Measurements from ENCODE around the gene DUSP2.

DUSP2 gene

GRCh38 chr2:96105994-96106715 lies 39.1 kb downstream of the DUSP2 start:
- Histone ChIP-seq H3K36me3 (ENCODE audit: control insufficient read depth, insufficient read depth, low read length) (no peaks in the 10 kb centered on the region), H3K4me1 (ENCODE audit: control insufficient read depth, insufficient read depth, low read length) (no peaks in the 10 kb centered on the region), H3K4me3 (ENCODE audit: low read length) (no peak overlapping the region), H3K27me3 (ENCODE audit: control insufficient read depth, insufficient read depth, low read length) (peaks cover 6% of the 10 kb centered on the region), H3K9me3 (ENCODE audit: control insufficient read depth, low read length) (peaks cover 6% of the 10 kb centered on the region), H3K9ac (ENCODE audit: low read length) (no peak overlapping the region)

DNA sequence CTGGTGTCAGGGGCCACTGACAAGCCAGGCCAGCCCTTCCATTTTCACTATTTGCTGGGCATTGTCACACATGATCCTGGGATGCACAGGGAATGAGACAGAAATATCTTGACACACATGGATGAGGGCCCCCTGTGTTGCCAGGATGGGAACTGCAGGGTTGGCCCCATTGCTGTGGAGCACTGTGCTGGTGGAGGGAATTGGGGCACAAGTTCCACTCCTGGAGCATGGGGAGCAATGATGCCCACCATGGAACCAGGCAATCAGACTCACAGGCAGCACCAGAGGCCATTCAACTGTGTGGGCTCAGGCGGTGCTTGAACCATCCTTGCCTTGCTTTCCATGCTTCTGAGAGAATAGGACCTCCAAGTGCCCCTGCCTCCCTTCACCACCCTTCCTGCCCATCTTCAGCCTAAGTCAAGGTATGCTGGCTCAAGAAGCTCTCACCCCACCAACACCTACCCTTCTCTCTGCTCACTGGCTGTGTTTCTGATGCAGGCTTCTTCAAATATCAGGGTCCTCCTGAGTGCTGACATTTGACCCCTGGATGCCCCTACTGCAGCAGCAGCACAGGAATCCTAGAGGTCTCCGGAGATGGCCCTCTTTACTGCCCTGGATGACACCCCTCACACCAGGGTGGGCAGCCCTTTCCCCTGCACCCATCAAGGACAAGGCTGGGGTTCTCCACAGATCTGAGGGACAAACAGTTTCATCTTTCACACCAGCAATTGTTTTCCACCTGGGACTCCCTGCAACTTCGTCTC lies 39.9 kb downstream of the DUSP2 start:
- H3K9me3 ChIP-seq (ENCODE audit: control insufficient read depth, low read length): peaks cover 6% of the 10 kb centered on the region
- peaks cover 6% of the 10 kb centered on the region for H3K27me3 ChIP-seq (ENCODE audit: control insufficient read depth, insufficient read depth, low read length)
- H3K4me1 ChIP-seq (ENCODE audit: control insufficient read depth, insufficient read depth, low read length): no peaks in the 10 kb centered on the region
- no peak overlapping the region for H3K9ac ChIP-seq (ENCODE audit: low read length)
- no peak overlapping the region for H3K4me3 ChIP-seq (ENCODE audit: low read length)
- H3K36me3 ChIP-seq (ENCODE audit: control insufficient read depth, insufficient read depth, low read length): no peaks in the 10 kb centered on the region

- H3K27me3 ChIP-seq (ENCODE audit: control insufficient read depth, insufficient read depth, low read length): peaks cover 6% of the 10 kb centered on the region
- H3K9ac ChIP-seq (ENCODE audit: low read length): no peak overlapping the region
- no peaks in the 10 kb centered on the region for H3K4me1 ChIP-seq (ENCODE audit: control insufficient read depth, insufficient read depth, low read length)
- peaks cover 6% of the 10 kb centered on the region for H3K9me3 ChIP-seq (ENCODE audit: control insufficient read depth, low read length)
- no peak overlapping the region for H3K4me3 ChIP-seq (ENCODE audit: low read length)
- H3K36me3 ChIP-seq (ENCODE audit: control insufficient read depth, insufficient read depth, low read length): no peaks in the 10 kb centered on the region
Observed at GRCh38 chr2:96104487-96104861, 40.8 kb downstream of the DUSP2 start.

DNA sequence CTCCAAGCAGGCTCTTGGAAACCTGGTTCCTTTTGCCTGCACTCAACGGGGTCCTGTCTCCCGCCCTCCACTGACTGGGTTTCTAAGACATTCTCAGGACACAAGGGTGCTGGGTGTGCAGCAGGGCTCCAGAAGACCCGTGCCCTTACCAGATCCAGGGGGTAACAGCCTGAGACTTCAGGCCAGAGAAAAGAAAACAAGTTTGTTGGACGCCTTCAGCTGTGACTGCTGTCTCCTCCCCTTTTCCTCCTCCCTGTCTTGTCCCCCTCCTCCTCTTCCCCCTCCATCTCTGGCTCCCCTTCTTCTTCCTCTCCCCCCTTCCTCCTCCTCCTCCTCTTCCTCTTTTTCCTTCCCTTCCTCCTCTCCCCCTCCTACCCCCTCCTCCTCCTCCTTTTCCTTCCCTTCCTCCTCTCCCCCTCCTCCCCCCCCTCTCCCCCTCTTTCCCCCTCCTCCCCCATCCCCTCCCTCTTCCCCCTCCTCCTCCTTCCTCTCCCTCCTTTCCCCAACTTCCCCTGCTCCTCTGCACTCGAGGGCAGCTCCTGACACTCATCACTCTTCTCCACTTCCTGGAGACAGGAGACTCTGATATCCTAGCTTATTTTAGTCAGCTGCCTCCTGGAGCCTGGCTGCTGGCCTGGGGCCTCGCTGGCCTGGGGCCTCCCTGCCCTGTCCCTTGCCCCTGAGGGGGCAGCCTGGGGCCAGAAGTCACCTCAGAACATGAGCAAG lies 41.3 kb downstream of the DUSP2 start:
- no peak overlapping the region for H3K9ac ChIP-seq (ENCODE audit: low read length)
- H3K27me3 ChIP-seq (ENCODE audit: control insufficient read depth, insufficient read depth, low read length): peaks cover 6% of the 10 kb centered on the region
- H3K36me3 ChIP-seq (ENCODE audit: control insufficient read depth, insufficient read depth, low read length): no peaks in the 10 kb centered on the region
- no peaks in the 10 kb centered on the region for H3K4me1 ChIP-seq (ENCODE audit: control insufficient read depth, insufficient read depth, low read length)
- peaks cover 6% of the 10 kb centered on the region for H3K9me3 ChIP-seq (ENCODE audit: control insufficient read depth, low read length)
- H3K4me3 ChIP-seq (ENCODE audit: low read length): no peak overlapping the region

GRCh38 chr2:96103187-96103601 lies 42.0 kb downstream of the DUSP2 start:
- H3K9ac ChIP-seq (ENCODE audit: low read length): no peak overlapping the region

GRCh38 chr2:96102596-96103186 lies 42.5 kb downstream of the DUSP2 start:
- Histone ChIP-seq H3K36me3 (ENCODE audit: control insufficient read depth, insufficient read depth, low read length) (no peaks in the 10 kb centered on the region), H3K4me3 (ENCODE audit: low read length) (no peak overlapping the region), H3K4me1 (ENCODE audit: control insufficient read depth, insufficient read depth, low read length) (no peaks in the 10 kb centered on the region), H3K9ac (ENCODE audit: low read length) (no peak overlapping the region), H3K9me3 (ENCODE audit: control insufficient read depth, low read length) (peaks cover 6% of the 10 kb centered on the region), H3K27me3 (ENCODE audit: control insufficient read depth, insufficient read depth, low read length) (peaks cover 4% of the 10 kb centered on the region)

More at GRCh38 chr2:96103187-96103601, 42.0 kb downstream of the DUSP2 start:
- Histone ChIP-seq H3K4me3 (ENCODE audit: low read length) (no peak overlapping the region), H3K9me3 (ENCODE audit: control insufficient read depth, low read length) (peaks cover 6% of the 10 kb centered on the region), H3K36me3 (ENCODE audit: control insufficient read depth, insufficient read depth, low read length) (no peaks in the 10 kb centered on the region), H3K4me1 (ENCODE audit: control insufficient read depth, insufficient read depth, low read length) (no peaks in the 10 kb centered on the region), H3K27me3 (ENCODE audit: control insufficient read depth, insufficient read depth, low read length) (peaks cover 6% of the 10 kb centered on the region)

DNA sequence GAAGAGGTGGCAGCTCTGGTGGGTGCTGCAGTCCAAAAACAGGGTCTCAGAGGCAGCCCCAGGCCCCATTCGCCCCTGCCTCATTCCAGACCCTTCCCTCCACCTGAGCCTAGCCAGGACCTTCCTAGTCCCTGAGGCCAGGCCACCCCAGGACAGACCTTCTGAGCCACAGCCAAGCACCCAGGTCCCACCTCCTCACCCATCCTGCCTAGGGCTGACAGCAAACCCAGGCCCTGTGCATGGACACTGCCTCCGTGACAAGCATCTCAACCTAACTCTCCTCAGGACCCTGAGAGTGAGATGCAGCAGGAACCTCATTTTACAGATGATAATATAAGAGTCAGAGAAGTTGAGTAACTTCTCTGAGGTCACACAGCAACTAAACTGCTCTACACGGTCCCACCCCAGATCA lies 44.3 kb downstream of the DUSP2 start:
- H3K4me1 ChIP-seq (ENCODE audit: control insufficient read depth, insufficient read depth, low read length): no peaks in the 10 kb centered on the region

DNA sequence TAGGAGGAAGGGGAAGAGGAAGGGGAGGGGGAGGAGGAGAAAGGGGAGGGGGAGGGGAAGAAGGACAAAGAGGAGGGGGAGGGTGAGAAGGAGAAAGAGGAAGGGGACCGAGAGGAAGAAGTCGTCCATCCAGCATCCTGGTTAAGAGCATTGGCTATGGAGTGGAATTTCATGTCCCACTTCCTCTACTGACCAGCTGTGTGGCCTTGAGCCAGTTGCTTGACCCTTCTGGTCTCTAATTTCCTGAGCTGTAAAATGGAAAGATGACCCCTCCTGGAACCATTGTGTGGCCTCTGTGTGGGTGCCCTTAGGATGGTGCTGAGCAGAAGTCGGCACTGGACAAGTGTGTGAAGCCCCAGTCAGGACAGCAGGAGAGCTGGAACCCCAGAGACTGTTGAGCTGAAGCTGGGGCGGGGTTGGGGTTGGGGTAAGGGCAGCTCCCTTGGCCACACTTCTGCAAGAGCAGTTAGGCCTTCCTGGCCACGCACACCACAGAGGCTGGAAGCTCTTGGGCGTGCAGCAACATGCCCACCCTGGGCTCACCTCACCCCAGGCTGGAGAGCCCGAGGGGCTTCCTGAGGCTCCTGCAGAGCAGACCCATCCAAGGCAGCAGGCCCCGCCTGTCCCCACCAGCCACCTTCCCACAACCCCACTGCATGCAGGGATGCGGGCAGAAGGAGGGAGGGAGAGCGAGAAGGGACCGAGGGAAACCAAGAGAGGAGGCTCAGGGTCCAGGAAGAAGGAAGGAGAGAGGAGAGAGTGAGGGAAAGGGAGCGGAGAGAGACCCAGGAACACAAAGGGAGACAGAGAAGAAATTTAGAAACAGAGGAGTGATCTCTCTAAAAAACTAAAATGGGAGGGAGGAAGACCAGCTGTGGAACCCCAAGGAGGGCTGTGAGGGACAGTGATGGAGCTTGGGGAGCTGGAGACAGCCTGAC lies 45.1 kb downstream of the DUSP2 start:
- Histone ChIP-seq H3K36me3 (ENCODE audit: control insufficient read depth, insufficient read depth, low read length) (no peaks in the 10 kb centered on the region), H3K9ac (ENCODE audit: low read length) (no peak overlapping the region), H3K4me1 (ENCODE audit: control insufficient read depth, insufficient read depth, low read length) (no peaks in the 10 kb centered on the region), H3K9me3 (ENCODE audit: control insufficient read depth, low read length) (peaks cover under 1% of the 10 kb centered on the region), H3K27me3 (ENCODE audit: control insufficient read depth, insufficient read depth, low read length) (no peaks in the 10 kb centered on the region), H3K4me3 (ENCODE audit: low read length) (no peak overlapping the region)

More for the DNA sequence above, 44.3 kb downstream of the DUSP2 start:
- Histone ChIP-seq H3K9ac (ENCODE audit: low read length) (no peak overlapping the region), H3K9me3 (ENCODE audit: control insufficient read depth, low read length) (peaks cover 6% of the 10 kb centered on the region), H3K27me3 (ENCODE audit: control insufficient read depth, insufficient read depth, low read length) (no peaks in the 10 kb centered on the region), H3K4me3 (ENCODE audit: low read length) (no peak overlapping the region), H3K36me3 (ENCODE audit: control insufficient read depth, insufficient read depth, low read length) (no peaks in the 10 kb centered on the region)

DNA sequence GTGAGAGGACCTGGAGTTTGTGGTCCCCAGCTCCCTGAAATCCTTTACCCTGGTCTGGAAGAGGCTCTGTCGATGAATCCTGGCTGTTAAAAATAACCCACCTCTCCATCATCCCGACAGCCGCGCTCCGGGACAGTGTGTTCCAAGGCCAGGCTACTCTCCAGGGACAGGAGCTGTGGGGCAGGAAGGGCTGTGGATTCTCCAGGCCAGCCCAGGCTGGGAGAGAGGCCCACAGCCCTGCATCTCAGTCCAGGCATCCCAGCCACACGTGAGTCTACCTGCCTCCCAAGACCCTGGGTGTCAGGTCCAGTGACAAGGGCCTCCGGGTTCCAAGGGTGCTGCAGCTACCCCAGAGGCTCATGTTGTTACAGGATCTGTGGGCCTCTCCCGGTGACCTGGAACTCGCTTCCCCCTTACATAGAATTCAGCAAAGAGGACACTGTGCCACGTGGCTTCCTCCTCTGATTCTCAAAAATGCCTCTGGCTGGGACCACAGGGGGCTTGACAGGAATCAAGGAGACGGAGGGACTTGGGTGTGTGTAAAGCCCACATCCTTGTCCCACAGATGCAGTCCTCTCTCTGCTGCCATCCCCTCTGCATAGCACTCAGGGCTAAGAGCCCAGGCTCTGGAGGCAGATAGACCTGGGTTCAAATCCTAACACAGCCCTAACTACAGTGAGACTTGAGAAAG lies 46.2 kb downstream of the DUSP2 start:
- Histone ChIP-seq H3K9me3 (ENCODE audit: control insufficient read depth, low read length) (no peaks in the 10 kb centered on the region), H3K4me1 (ENCODE audit: control insufficient read depth, insufficient read depth, low read length) (no peaks in the 10 kb centered on the region), H3K27me3 (ENCODE audit: control insufficient read depth, insufficient read depth, low read length) (no peaks in the 10 kb centered on the region), H3K4me3 (ENCODE audit: low read length) (no peak overlapping the region), H3K9ac (ENCODE audit: low read length) (no peak overlapping the region), H3K36me3 (ENCODE audit: control insufficient read depth, insufficient read depth, low read length) (no peaks in the 10 kb centered on the region)

DNA sequence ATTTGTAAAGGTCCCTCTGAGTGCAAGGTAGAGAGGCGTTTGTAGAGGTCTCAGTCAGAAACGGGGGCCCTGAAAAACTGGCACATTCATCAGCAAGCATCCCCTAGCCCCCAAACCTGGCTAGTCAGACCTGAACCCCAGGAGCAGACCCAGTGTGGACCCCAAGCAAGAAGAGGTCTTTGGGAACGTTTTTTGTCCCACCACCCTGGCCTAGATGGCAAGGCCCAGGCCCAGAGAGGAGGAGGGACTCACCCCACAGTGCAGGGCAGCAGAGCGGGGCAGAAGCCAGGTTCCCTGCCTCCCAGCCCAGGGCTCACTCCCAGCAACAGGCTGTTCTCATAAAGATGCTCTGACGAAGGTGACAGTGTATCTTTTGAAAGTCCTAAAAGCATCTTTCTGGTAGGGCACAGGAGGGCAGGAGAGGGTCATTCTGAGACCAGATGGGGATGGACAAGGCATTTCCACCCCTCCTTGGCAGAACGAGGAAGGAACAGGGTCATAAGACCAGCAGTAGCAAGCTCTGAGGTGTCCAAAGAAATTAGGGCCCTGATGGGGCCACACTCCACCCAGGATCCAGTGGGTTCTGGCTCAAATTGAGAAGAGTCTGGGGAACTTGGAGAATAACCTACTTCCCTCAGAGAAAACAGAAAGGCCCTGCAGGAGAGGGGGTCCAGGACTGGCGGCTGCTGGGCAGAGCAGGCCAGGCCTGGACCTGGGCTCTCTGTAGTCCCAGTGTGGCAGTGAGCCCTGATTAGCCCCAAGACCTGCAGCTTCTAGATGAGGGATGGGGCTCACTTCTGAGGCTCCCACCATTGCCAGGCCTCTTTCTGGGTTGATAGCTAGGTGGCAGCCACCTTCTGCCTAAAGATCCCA lies 47.1 kb downstream of the DUSP2 start:
- Histone ChIP-seq H3K27me3 (ENCODE audit: control insufficient read depth, insufficient read depth, low read length) (no peaks in the 10 kb centered on the region), H3K9me3 (ENCODE audit: control insufficient read depth, low read length) (no peaks in the 10 kb centered on the region), H3K4me1 (ENCODE audit: control insufficient read depth, insufficient read depth, low read length) (peaks cover 3% of the 10 kb centered on the region), H3K36me3 (ENCODE audit: control insufficient read depth, insufficient read depth, low read length) (no peaks in the 10 kb centered on the region), H3K9ac (ENCODE audit: low read length) (no peak overlapping the region), H3K4me3 (ENCODE audit: low read length) (no peak overlapping the region)
